Loucy (cell line): ENCODE data around the gene AFF3.

Source experiments
- CTCF ChIP-seq: fragments of 200-600 bp; sonication (generic); conservative IDR thresholded peaks from 2 replicates; pipeline ENCODE4 v1.5.1; 2014; ENCODE audit warnings: mild to moderate bottlenecking, antibody characterized with exemption, low read length
- EZH2phosphoT487 ChIP-seq: fragments of 200-600 bp; IDR thresholded peaks from 2 replicates; pipeline ENCODE4 v1.6.1; 2018; ENCODE audit warnings: antibody characterized with exemption, mild to moderate bottlenecking, moderate library complexity, borderline replicate concordance

- no peak for TF ChIP-seq CTCF
- TF ChIP-seq EZH2phosphoT487: no peak
Observed at GRCh38 chr2:99775585-99775984, 366.8 kb downstream of the AFF3 start.
